Measurements from ENCODE around the gene SMG7. TPM values are rescaled to one million over a fixed set of nuclear protein-coding genes. Genes with fewer than 3 reads are reported as not detected.

Gene SMG7
- total RNA-seq, 4 donors from 2014 or later = 40.4 to 56.6 (median 51.1) TPM

DNA sequence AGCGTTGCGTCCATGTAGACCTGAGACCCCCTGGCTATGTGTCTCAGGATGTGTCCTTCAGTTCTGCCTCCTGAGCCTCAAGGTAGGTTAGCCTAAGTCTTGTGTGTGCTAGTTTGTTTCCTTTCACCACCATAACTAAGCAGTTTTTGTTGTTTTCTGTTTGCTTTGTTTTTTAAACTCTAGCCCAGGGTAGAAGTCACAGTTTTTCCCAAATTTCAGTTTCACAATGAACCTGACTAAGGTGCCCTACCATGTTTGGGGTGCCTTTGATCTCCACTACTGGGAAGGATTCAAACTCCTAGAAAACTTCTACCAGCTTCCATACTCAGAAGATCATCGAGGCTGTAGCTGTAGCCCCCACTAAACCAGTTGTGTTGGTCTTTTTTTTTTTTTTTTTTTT, 14.8 kb upstream of the SMG7 start:
- H3K27ac ChIP-seq = no peak overlapping the region
- H3K4me3 ChIP-seq = no peak overlapping the region
- 88 to 89% methylated on average over 3 of the region's 3 CpGs for WGBS, 2 donors
- H3K36me3 ChIP-seq = no peaks in the 10 kb centered on the region
- DNase-seq (ENCODE audit: low spot score in 2 of 2) = no peak
- H3K27me3 ChIP-seq = no peaks in the 10 kb centered on the region
- H3K4me1 ChIP-seq = no peaks in the 10 kb centered on the region
- H3K9me3 ChIP-seq = no peaks in the 10 kb centered on the region
- TF ChIP-seq EP300 (IDR thresholded peaks at IDR 0.05) (no peak), POLR2A (IDR thresholded peaks at IDR 0.05) (no peak)
- TF ChIP-seq, protein P1, sequence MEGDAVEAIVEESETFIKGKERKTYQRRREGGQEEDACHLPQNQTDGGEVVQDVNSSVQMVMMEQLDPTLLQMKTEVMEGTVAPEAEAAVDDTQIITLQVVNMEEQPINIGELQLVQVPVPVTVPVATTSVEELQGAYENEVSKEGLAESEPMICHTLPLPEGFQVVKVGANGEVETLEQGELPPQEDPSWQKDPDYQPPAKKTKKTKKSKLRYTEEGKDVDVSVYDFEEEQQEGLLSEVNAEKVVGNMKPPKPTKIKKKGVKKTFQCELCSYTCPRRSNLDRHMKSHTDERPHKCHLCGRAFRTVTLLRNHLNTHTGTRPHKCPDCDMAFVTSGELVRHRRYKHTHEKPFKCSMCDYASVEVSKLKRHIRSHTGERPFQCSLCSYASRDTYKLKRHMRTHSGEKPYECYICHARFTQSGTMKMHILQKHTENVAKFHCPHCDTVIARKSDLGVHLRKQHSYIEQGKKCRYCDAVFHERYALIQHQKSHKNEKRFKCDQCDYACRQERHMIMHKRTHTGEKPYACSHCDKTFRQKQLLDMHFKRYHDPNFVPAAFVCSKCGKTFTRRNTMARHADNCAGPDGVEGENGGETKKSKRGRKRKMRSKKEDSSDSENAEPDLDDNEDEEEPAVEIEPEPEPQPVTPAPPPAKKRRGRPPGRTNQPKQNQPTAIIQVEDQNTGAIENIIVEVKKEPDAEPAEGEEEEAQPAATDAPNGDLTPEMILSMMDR (IDR thresholded peaks at IDR 0.05) = no peak

DNA sequence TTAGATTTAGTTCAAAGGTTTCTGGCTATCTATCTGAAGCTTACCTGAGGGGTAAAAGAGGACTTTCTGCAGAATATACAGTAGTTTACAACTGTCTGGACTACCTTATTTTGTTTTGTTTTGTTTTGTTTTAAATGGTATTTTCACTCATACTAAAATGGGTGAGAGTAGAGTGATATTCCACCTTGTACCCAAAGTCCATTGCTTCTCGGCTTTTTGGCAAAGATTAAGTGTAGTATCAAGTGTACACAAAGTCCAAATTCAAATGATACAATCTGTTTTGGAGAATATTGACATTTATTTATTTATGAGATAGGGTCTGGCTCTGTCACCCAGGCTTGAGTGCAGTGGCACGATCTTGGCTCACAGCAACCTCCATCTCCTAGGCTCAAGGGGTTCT, 11.7 kb upstream of the SMG7 start:
- Histone ChIP-seq H3K4me3 (no peak overlapping the region), H3K27me3 (no peaks in the 10 kb centered on the region), H3K9me3 (no peaks in the 10 kb centered on the region), H3K27ac (no peak overlapping the region), H3K36me3 (no peaks in the 10 kb centered on the region), H3K4me1 (no peaks in the 10 kb centered on the region)
- no peak for TF ChIP-seq EP300 (IDR thresholded peaks at IDR 0.05)
- no peak for TF ChIP-seq POLR2A (IDR thresholded peaks at IDR 0.05)
- TF ChIP-seq, protein P1 (IDR thresholded peaks at IDR 0.05) = no peak
- no peak for DNase-seq (ENCODE audit: low spot score in 2 of 2)
- 96 to 97% methylated on average over 2 of the region's 2 CpGs for whole genome bisulfite sequencing, 2 donors

DNA sequence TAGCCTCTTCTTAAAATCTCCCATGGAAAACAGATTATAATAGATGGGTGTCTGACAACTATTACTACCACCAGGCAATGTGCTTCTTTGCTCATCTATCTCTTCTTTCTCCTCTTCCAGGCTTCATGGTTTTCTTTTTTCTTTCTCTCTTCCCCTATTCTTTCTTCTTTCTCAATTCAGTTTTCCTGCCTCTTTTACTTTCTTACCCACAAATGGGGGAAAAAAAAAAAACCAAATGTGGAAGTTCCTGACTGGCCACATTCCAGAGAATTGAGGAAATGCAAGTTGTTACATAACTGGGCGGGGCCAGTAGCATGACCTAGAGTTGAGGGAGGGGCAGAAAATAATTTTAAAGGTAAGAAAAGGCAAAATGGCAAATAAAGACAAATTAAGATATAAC, 10.9 kb upstream of the SMG7 start:
- Histone ChIP-seq H3K27ac (no peak overlapping the region), H3K27me3 (no peaks in the 10 kb centered on the region), H3K9me3 (no peaks in the 10 kb centered on the region), H3K4me1 (no peaks in the 10 kb centered on the region), H3K4me3 (no peak overlapping the region), H3K36me3 (no peaks in the 10 kb centered on the region)
- DNase-seq (ENCODE audit: low spot score in 2 of 2) = peak in 1 of 2 donors; percentile 26
- peak in 1 of 2 donors; percentile 35 for TF ChIP-seq EP300 (IDR thresholded peaks at IDR 0.05)
- TF ChIP-seq POLR2A (IDR thresholded peaks at IDR 0.05) = no peak
- TF ChIP-seq, protein P1 (IDR thresholded peaks at IDR 0.05) = no peak
- WGBS, 2 donors = 69 to 71% methylated on average over 1 of the region's 1 CpG

DNA sequence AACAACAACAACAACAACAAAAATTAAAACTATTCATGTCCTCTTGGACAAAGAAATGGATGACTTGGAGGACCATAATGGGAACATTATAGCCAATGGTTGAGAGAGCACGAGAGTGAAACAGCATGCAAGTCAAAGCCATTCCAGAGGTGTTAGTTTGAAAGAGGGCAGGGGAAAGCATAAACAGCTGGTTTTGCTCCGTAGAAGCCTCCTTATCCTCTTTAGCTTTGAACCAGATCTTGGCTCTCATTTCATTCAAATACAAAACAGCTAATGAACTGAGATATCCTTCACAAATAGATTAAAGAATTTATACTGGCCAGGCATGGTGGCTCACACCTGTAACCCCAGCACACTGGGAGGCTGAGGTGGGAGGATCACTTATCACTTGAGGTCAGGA, 8.7 kb upstream of the SMG7 start:
- Histone ChIP-seq H3K27ac (no peak overlapping the region), H3K9me3 (no peaks in the 10 kb centered on the region), H3K36me3 (no peaks in the 10 kb centered on the region), H3K27me3 (no peaks in the 10 kb centered on the region), H3K4me1 (no peaks in the 10 kb centered on the region), H3K4me3 (no peak overlapping the region)
- DNase-seq (ENCODE audit: low spot score in 2 of 2) = no peak
- no peak for TF ChIP-seq EP300 (IDR thresholded peaks at IDR 0.05)
- no peak for TF ChIP-seq POLR2A (IDR thresholded peaks at IDR 0.05)
- TF ChIP-seq, protein P1 (IDR thresholded peaks at IDR 0.05) = no peak
- 67 to 69% methylated on average over 2 of the region's 2 CpGs for WGBS, 2 donors

DNA sequence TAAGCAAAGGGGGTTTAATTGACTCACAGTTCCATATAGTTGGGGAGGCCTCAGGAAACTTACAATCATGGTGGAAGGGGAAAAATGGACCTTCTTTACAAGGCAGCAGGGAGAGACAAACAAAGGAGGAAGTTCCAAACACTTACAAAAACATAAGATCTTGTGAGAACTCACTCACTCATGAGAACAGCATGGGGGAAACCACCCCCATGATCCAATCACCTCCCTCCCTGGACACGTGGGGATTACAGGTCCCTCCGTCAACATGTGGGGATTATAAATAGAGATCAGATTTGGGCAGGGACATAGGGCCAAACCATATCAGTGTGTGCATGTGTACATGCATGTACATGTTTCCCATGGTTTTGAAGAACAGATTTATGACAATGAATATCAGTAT, 5.5 kb upstream of the SMG7 start:
- TF ChIP-seq POLR2A (IDR thresholded peaks at IDR 0.05) (no peak), EP300 (IDR thresholded peaks at IDR 0.05) (no peak)
- TF ChIP-seq, protein P1 (IDR thresholded peaks at IDR 0.05) = no peak
- DNase-seq (ENCODE audit: low spot score in 2 of 2) = no peak
- Histone ChIP-seq H3K27me3 (no peaks in the 10 kb centered on the region), H3K4me1 (peaks cover 0 to 4% (median 0%) of the 10 kb centered on the region in 4 donors), H3K27ac (no peak overlapping the region), H3K36me3 (no peaks in the 10 kb centered on the region), H3K9me3 (no peaks in the 10 kb centered on the region), H3K4me3 (no peak overlapping the region)
- 51 to 55% methylated on average over 2 of the region's 2 CpGs for WGBS, 2 donors

Data from tibial nerve (tissue), 4 donors.